HG03196 (cell line): ENCODE measurements around the gene PDE1C.
"Not testable (repeated sequence)": the region's sequence is repeated elsewhere in the genome, so short reads cannot be mapped to it uniquely, and the experiment has no call there.

ENCODE experiments used
- ATAC-seq: cut with Tn5 transposase; IDR thresholded peaks from one replicate; pipeline ENCODE4 v1.9.1; 2021; ENCODE audit not compliant: unreplicated experiment

PDE1C gene

DNA sequence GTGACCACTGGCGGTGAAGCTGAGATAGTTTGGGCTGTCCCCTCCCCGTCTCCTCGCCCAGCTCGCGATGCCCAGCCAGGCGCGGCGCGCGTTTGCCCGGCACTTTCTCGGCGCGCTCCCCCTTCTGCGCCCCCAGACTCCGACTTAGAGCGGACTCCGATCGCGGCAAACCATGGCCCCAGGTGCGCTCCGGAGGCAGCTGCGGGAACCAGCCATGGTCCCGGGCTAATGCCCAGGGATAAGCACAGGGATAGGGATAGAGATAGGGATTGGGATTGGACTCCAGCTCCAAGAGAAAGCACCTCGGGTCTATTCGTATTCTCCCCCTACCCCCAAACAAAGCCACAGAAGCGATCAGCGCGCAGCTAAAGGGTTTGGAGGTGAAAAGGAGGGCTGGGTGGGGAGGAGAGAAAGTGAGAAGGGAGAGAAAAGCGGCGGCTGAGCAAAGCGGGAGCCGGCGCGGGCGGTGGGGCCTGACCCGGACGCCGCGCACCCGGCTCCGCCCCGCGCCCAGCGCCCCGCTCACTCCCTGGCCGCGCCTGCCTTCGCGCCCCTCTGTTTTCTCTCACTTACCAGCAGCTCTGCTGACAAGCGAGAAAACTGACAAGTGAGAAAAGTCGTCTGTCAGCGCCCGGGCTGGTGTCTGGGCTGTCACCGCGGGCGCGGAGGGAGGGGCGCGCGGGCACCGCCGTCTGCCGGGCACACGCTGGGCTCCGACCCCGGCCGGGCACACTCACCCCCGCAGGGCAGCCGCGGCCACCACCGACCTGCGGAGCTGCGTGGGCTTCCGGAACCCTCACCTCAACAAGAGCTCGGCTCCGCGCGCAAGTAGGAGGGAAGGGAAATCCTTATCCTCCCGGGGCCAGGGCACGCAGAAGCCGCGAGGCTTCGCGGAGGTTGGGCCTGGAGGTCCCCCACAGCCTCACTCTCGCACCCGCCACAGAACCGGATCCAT lies at the start of gene PDE1C:
TSS of gene PDE1C (minus strand) at position 2 of the 955 bp plus-strand sequence.
- no peak for ATAC-seq

DNA sequence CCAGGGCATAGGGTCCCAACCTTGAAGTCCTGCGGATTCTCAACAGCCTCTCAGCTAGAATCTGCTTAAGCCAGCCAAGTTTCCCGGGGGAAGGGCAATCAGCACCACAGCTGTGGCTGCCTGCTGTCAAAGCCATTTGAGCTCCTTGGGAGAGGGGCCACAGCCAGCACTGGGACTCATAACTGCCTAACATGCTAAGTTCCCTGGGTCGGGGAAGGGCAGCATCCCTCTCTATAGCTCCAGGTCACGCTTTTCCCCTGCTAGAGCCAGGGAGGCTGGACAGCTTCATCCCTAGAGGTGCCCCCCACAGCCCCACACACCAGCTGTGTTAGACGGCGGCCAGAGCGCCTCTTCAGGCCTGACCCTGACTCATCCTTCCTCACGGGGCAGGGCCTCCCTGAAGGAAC lies 49.6 kb upstream of the PDE1C start:
- ATAC-seq: no peak

DNA sequence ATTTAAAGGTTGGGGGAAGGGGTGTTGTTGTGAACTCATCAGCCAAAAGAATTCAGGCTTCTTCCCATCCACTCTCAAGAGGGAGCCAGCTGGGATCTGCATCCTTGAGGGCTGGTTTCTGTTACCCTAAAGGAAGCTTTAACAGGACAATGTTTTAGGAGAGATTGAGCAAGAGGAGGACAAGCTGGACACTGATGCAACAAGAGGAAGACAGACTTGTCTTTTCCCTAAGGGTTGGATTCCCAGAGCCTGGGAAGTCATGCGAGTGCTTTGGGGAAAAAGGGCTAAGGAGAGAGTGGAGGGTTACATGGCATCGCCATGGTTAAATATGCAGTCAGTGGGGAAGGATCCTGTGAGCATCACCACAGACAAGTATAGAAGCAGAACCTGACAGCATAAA lies 47.6 kb upstream of the PDE1C start:
- no peak for ATAC-seq

DNA sequence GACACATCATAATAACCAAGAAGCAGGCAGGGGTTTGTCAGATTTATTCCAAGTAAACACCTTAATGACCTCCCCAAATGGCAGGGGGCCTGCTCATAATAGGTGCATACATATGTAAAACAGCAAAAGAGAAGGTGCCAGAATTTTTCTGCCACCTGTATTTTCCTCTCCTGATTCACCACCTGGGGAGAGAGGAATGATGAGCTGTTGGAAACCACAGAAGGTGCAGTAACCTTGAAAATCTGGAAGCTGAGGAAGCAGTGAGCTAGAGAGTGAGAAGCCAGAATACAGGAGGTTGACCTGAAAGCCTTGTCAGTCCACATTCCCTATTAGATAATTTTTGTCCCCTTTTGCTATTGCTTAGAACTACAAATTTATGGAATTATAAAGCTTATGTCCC lies 46.2 kb upstream of the PDE1C start:
- ATAC-seq: no peak

DNA sequence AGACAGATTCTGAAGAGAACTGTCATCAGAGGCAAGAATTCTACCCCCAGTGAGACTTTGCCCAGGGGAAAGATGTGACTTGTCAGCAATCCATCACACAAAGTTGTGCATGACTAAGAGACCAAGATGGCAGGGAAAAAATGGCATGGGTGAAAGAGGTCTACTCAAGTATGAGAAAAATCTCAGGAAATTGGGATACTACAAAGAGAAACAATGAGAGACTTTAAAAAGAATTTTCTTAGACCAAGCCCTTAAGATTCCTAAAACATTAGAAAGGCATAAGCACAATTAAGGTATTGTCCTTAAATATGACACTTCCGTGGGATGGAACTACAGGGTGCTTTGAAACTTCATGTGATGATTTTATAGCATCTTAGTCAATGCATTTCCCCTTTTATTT lies 45.6 kb upstream of the PDE1C start:
- ATAC-seq: no peak

DNA sequence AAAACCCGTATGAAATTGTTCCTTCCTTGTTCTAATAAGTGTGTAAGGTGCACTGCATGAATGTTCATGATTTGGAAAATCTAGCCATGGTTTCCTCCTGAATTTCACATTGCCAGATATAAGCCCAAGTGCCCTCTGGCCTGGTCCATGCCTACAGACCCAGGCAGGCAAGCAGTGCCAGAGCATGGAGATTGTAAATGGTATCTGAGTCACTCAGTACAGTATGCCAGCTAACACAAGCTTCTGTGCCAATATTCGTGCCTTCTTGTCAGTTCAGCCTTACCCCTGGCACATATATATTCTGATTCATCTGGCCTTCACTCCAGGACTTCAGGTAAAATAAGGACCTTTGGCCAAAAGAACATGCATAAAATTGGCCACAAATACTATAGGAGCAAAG lies 38.4 kb upstream of the PDE1C start:
- ATAC-seq: no peak

DNA sequence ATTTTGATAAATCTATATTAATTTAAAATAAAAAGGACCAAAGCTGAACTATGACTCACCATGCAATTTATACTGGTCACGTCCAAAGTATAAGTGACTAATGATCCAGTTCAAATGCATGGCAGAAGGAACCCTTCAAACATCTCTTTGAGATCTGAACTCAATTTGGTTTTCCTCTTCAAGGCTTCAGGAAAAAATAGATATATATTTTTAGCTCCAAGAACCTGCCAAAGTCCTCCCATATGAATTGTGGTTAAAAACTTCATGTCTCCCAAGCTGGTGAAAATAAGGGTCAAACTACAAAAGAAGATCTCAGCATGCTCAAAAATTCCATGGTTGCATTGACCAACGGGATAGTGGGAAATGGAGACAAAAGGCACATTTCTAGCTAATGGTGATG lies 34.6 kb upstream of the PDE1C start:
- no peak for ATAC-seq

DNA sequence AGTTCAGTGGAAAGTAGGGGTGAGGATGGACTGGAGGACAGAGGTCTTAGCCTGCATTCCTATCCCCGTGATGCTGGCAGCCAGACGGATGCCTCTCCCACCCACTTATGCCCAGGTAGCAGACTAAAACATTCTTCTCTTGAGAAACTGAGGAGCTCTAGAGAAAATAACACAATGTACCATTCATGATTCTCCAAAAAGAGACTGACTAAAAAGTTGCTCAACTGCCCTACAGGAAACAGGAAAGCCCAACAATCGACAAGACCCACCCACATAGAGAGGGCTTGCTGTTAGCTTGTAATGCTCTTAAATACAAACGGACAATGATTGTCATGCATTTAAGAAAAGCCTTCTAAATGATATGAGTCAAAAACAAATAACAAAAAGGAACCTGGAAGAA lies 33.2 kb upstream of the PDE1C start:
- no peak for ATAC-seq

DNA sequence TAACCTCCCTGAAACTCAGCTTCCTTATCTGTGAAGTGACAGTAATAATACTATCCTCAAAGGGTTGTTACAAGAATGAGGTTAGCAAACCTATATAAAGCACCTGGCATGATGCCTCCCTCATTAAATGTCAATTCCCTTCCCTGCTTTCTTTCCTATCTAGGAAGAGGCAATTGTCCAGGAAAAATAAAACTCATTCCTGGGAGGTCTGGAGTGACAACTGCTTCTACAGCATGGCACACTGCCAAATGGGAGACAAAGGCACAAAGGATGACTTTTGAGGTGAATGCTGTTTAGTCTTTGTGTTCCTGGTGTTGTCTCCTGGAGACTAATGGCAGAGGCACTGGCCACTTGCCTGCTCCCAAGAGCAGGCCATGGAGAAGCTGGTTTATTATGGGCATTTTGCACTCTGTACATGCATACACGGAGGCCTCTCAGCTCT lies 32.2 kb upstream of the PDE1C start:
- ATAC-seq: no peak

DNA sequence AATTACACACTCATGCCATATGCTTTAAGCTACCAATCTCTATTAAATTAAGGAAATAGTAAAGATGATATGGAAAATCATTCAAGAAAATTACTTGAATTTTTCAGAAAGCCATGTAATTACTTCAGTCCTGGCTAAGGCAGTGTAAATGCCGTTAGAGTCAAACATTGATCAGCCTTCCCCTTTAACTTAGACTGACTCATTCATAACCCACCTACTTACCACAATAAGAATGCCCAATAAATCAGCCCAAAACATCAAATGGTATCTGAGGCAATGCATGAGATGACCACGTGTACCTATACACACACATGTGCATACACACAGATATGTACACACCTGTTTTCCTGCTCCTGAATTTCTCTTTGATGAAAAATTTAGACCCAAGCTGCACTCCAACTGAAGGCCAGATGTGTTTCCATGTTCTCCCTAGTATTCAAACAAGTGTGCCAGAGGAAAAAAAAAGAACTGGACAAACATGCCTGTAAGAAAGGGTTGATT lies 30.2 kb upstream of the PDE1C start:
- no peak for ATAC-seq

DNA sequence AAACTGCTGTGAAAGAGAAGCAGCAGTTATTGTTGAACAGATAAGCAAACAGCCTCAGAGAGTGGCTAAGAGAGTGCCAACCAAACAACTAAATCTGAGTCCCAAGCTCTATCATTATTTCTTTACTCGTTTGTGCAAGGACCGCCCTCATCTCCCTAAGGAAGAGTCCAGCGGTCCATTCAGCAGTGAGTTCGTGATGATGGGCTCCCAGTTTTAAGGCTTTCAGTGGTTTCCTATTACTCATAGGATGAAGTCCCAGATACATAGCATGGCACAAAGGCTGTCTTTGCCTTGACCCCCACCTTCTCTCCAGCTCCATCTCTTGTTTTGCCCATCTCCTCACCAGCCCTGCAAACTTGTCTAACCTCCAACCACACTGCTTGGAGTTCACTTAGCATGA lies 24.3 kb upstream of the PDE1C start:
- no peak for ATAC-seq

DNA sequence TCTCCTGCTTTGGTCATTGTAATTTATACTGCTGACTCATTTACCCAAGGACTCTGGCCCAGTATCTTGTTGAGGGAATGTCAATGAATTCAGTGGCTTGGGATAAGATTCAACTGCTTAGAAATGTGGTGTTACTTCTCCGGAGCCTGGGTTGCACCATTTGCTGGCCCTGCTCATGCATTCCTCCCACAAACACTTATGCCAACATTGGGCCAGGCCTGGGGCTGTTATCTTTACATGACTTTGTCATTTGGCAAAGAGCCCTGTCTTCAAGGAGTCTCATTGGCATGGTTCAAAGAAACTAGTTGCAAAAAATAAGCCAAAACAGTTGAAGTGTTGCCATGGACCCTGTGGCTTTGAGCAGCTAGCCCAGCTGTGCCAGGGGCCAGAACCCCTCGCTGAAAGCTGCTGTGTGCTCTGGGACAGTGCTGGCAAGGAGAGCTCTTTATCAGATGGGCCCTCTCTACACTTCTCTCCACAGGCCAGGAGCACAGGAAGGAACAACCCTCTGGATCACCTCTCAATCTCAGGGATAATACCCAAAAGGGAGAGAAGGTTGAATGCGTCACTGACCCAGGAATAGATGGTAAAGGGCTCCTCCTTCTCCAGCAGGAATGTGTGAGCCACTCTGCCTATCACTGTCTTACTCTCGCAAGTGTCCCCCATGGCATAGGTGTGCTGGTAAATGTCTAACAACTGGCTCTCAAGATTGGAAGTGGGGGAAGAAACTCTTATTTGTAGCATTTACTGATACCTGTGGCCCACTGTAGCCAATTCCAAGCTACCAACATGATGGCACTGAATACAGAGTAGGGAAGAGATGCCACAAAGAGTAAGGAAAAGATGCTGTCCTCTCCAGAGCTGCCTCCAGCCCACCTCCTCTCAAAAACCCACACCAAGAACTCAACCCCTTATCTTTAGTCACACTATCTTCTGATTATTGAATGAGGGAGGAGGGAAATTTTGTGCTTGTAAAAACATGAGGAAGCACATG lies 23.5 kb upstream of the PDE1C start:
- ATAC-seq: no peak

DNA sequence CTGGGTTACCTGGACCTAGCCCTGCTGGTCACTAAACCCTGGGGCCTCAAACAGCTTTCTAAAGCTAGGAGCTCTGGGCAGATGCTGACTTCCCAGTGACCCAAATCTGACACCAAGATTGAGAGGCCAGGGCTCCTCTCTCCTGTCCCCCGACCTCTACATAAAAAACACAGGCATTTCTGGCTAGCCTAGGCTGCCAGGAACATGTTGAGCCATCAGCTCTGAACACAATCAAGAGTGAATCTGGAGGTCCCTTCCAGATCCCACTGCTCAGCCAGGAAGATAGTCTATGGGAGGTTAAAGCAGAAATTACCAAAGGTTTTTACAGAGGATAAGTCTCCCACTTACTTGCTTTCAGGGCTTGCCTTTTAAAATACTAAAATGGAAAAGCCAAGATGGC lies 22.1 kb upstream of the PDE1C start:
- ATAC-seq: no peak

DNA sequence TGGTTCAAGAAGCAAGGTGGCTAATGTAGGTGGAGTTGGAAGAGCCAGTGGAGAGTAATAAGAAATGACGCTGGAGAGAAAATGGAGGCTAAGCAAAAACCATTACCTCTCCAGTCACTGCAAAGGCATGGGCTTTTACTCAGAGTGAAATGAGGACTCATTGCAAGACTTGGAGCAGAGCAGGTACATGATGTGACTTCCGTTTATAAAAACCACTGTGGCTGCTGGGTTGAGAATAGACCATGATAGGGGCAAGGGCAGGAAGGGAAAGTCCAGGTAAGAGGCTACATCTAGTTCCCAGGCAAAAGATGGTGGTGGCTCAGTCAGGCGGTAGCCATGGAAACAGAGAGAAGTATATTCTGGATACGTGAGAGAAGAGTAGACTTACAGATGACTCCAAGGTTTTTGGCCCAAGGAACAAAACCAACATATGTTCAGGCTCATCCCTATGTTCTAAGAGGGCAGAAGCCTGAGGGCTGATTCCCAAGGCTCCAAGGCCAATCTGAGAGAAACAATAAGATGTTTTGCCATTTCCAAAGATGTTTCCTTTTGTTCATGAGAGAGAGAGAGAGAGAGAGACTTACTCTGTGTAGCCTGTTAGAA lies 21.5 kb upstream of the PDE1C start:
- no peak for ATAC-seq

DNA sequence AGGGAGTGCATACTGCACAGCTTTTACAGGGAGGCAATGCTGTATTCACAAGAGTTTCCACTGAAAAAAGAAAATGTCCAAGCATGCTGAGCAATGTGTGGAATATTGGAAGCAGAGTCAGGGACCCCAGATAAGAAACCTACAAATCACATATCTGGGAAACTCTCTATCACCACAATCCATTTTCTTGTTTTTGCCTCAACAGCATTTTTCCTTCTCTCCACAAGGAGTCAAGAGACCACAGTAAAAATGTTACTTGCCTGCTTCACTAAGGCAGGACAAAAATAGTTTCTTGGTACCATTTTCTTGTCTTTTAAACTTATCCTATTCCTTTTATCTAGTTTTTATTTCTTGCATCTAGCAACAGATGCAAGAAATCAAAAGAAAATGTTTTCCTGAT lies 19.5 kb upstream of the PDE1C start:
- no peak for ATAC-seq

DNA sequence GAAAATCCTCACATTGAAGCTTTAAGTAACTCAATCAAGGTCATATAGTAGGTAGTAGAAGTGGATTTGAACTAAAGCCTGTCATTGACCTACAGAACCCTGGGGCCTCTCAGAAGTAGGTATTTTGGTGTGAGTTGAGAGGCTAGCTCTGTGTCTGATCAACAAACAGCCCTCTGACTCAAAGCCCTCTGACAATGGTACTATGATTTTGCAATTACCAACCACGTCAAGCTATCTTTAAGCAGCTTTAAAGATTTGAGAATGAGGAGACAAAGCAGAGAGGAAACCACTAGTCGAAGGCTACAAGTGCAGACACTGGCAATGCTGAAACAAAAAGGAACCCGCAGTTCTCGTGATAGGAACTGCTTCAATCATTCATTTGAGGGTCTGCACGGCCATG lies 19.0 kb upstream of the PDE1C start:
- ATAC-seq: no peak

DNA sequence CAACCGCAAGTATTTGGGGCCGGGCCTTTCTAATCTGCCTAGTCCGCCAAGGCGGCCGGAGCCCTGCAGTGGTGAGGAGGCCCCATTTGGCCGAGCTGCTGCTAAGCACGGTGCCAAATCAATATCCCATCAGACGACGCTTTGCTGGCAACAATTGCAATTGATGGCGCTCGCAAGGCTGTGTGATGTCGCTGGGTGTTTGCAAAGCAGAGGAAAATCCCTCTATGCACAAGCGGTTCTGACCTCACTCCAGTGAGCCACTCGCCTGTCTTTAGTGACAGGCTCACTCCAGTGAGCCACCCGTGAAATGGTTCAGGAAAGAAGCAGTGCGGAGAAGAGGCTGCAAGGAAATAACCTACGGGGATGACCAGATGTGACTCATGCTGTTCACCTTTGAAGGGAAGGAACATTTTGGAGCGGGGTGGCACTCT lies 18.3 kb upstream of the PDE1C start:
- no peak for ATAC-seq

DNA sequence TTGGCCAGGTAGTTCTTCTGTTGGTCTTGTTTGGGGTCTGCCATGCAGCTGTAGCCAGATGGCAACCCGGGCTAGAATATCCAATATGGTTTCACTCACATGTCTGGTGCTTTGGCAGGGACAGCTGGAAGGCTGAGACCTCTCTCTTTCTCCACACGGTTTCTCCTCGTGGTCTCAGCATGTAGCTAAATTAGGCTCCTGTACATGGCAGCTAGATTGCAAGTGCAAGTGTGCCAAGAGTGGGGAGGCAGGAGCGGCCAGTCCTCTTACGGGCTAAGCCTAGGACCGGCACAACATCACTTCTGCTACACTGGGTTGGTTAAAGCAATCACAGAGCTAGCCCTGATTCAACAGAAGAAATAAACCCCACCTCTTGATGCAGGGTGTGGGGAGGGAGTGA lies 9.3 kb upstream of the PDE1C start:
- ATAC-seq: no peak

DNA sequence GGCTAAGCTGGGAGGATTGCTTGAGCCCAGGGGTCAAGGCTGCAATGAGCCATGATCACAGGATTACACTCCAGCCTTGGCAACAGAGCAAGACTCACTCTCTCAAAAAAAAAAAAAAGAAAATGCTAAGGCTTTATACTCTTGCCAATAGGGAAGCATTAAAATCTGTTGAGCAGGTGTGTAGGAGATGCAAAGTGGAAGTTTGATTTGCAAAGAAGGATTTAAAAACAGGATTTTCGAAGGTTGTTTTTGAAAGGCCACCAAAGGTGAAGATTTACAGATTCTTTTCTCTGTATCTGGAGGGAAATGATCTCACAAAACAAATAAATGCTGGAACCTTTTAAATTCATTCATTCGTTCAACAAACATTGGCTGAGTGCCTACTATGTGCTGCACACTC lies 8.6 kb upstream of the PDE1C start:
- ATAC-seq: no peak

DNA sequence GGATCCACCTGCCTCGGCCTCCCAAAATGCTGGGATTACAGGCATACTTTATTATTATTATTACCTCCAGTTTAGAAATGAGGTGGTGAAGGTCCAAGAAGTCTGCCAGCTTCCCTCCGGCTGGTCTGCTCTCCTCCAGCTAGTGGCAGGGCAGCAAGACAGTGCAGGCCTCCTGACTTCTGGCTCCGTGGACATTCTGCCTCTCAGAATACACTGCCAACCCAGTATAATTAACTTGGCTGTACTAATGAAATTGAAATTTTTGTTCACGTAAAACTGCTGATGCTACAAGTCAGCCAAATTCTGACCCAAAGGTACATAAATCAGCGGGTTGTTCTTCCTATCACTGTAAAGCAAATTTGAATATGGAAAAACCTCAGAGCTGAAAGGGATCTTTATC lies 7.6 kb upstream of the PDE1C start:
- no peak for ATAC-seq

DNA sequence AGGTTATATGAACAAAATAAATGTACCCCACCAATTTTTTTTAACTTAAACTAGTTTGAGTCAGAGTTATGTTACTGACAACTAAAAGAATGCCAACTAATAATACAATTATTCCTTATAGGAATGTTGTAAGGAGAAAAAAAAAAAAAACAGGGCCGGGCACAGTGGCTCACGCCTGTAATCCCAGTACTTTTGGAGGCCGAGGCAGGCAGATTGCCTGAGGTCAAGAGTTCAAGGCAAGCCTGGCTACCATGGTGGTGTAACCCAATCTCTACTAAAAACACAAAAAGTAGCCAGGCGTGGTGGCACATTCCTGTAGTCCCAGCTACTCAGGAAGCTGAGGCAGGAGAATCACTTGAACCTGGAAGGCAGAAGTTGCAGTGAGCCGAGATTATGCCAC lies 6.6 kb upstream of the PDE1C start:
- ATAC-seq: not testable (repeated sequence)
